ENCODE measurements around the gene FRS2. TPM values are rescaled to one million over a fixed set of nuclear protein-coding genes. Genes with fewer than 3 reads are reported as not detected.
A peak's percentile ranks its signal among the peaks of the same experiment; 100 is the strongest.

Gene FRS2
- total and polyA plus RNA-seq, 9 of the 15 experiments (the other 6 are each of a cell fraction or from before 2014, with no cell fraction given): 1.0 to 9.1 (median 6.0) TPM

GRCh38 chr12:69470189-69471075 is at the start of gene FRS2 (continued):
- TF ChIP-seq E2F6 (IDR thresholded peaks at IDR 0.05; ENCODE audit: borderline replicate concordance in 1 of 2, extremely low read depth in 1 of 2, insufficient read depth in 1 of 2, insufficient read length in 1 of 2, low read depth in 1 of 2, low read length in 1 of 2, poor library complexity in 1 of 2, severe bottlenecking in 1 of 2) (peak in 1 of 2 experiments; percentile 41), TFAM (CRISPR knock-in tag; conservative IDR thresholded peaks at IDR 0.05) (no peak), ZNF263 (CRISPR knock-in tag; IDR thresholded peaks at IDR 0.05; ENCODE audit: borderline replicate concordance) (no peak), ATF7 (IDR thresholded peaks at IDR 0.05) (peak; percentile 65), FIP1L1 (IDR thresholded peaks at IDR 0.05; ENCODE audit: low read depth, low read length, poor library complexity, severe bottlenecking) (peak; percentile 66), CREM (IDR thresholded peaks at IDR 0.05; ENCODE audit: low read depth) (peak; percentile 39), NEUROD1 (IDR thresholded peaks at IDR 0.05; ENCODE audit: borderline replicate concordance, low read depth, low read length, partially characterized antibody) (peak; percentile 24), TEAD4 (IDR thresholded peaks at IDR 0.05; ENCODE audit: low read length) (no peak), TEAD4 (CRISPR knock-in tag; IDR thresholded peaks at IDR 0.05; ENCODE audit: borderline replicate concordance) (no peak), SREBF1 (IDR thresholded peaks at IDR 0.05; ENCODE audit: borderline replicate concordance, low read depth, low read length) (0 out of 2 replicates have a peak, but pooled peaks have one; percentile 49), POLR2H (tag; IDR thresholded peaks at IDR 0.05; ENCODE audit: low read depth) (peak; percentile 68), POLR2B (IDR thresholded peaks at IDR 0.05; ENCODE audit: low read depth, partially characterized antibody) (peak; percentile 85), ARID3A (IDR thresholded peaks at IDR 0.05; ENCODE audit: borderline replicate concordance, low read depth, low read length) (no peak), LCOR (CRISPR knock-in tag; IDR thresholded peaks at IDR 0.05) (peak; percentile 77), SOX6 (IDR thresholded peaks at IDR 0.05) (0 out of 2 replicates have a peak, but pooled peaks have one; percentile 24), ZNF217 (CRISPR knock-in tag; IDR thresholded peaks at IDR 0.05) (no peak), RBM15 (IDR thresholded peaks at IDR 0.05; ENCODE audit: insufficient read depth, low read length) (no peak), SIN3B (IDR thresholded peaks at IDR 0.05; ENCODE audit: low read depth) (peak; percentile 84), ARID1B (IDR thresholded peaks at IDR 0.05) (no peak), DACH1 (IDR thresholded peaks at IDR 0.05; ENCODE audit: partially characterized antibody) (no peak), PREB (CRISPR knock-in tag; IDR thresholded peaks at IDR 0.05) (no peak), POLR3G (IDR thresholded peaks at IDR 0.05; ENCODE audit: extremely low read depth, insufficient read length, insufficient replicate concordance) (no peak), HDAC3 (IDR thresholded peaks at IDR 0.05; ENCODE audit: borderline replicate concordance, partially characterized antibody) (no peak), SPI1 (IDR thresholded peaks at IDR 0.05; ENCODE audit: borderline replicate concordance, low read depth, low read length) (no peak), KLF1 (tag; IDR thresholded peaks at IDR 0.05) (no peak)

Measured in K562 (cell line).